K562 (cell line): ENCODE data around the gene TBC1D25. TPM values are rescaled to one million over a fixed set of nuclear protein-coding genes. Genes with fewer than 3 reads are reported as not detected.

Experiments used
- ATF1 ChIP-seq, 2 experiments: fragments of 450-650 bp in 1 of 2; IDR thresholded peaks; 2 replicates each; pipeline ENCODE4 v1.6.1; 2016; ENCODE audit warnings: missing compliant biosample characterization in 1 of 2, missing genetic modification characterization in 1 of 2
- CXXC5 ChIP-seq: fragments of 250-450 bp; sonication (Bioruptor Pico); IDR thresholded peaks from 2 replicates; pipeline ENCODE4 v1.8.0; 2022; ENCODE audit warnings: inconsistent platforms, mild to moderate bottlenecking, moderate library complexity
- GABPA ChIP-seq: fragments of 200-800 bp; sonication (Bioruptor generic); conservative IDR thresholded peaks from 2 replicates; pipeline ENCODE4 v1.6.1; 2016; ENCODE audit warnings: low read depth, missing genetic modification characterization, missing compliant biosample characterization
- JUND ChIP-seq, 2 experiments: IDR thresholded peaks; 2 replicates in 1 of 2; 3 replicates in 1 of 2; pipeline ENCODE4 v1.6.1; 2011; ENCODE audit warnings: borderline replicate concordance in 2 of 2, low read depth in 2 of 2, low read length in 2 of 2, improper control_type of control experiment in 1 of 2, missing biosample characterization in 1 of 2, missing genetic modification characterization in 1 of 2, missing genetic modification reagents in 1 of 2
- MYC ChIP-seq, 2 experiments: fragments of 250-450 bp in 1 of 2; sonication (Bioruptor Pico) in 1 of 2; IDR thresholded peaks; 2 replicates each; pipeline versions ENCODE4 v1.5.1 to v1.6.1; 2012 to 2021; ENCODE audit warnings: low read depth in 2 of 2, borderline replicate concordance in 1 of 2, improper control_type of control experiment in 1 of 2, low read length in 1 of 2, mild to moderate bottlenecking in 1 of 2, moderate library complexity in 1 of 2
- NFRKB ChIP-seq: fragments of 450-650 bp; IDR thresholded peaks from 2 replicates; pipeline ENCODE4 v1.6.1; 2016; ENCODE audit warnings: low read depth
- POLR2H ChIP-seq: IDR thresholded peaks from 2 replicates; pipeline ENCODE4 v1.6.1; 2016; ENCODE audit warnings: missing genetic modification characterization, low read depth, mild to moderate bottlenecking, control low read depth, missing compliant biosample characterization, moderate library complexity
- ZNF165 ChIP-seq: fragments of 250-450 bp; sonication (Bioruptor Pico); IDR thresholded peaks from 2 replicates; pipeline ENCODE4 v1.4.0; 2020; ENCODE audit warnings: borderline replicate concordance
- polyA plus RNA-seq, 8 experiments: library from polyadenylated mRNA; depleted of rRNA in 4 of 8; stranded (reverse) in 5 of 8; unstranded in 3 of 8; fragments of >200 nt; fragmentation: Nextera tagmentation in 2 of 8; fragmentation: Illumina TruSeq in 1 of 8; extraction: Ambion mirVana in 2 of 8; extraction: Trizol in 1 of 8; gene quantifications; 2 replicates each; pipeline versions ENCODE4 v1.2.1 to v1.2.3, GENCODE V29; 2011 to 2014; ENCODE audit warnings: inconsistent platforms in 1 of 8, missing spikeins in 1 of 8
- total RNA-seq, 7 experiments: library from RNA; depleted of rRNA in 6 of 7; stranded (reverse); fragments of >200 nt in 6 of 7; fragmentation: Illumina TruSeq in 2 of 7; extraction: Trizol in 2 of 7; gene quantifications; 2 replicates each; pipeline versions ENCODE4 v1.2.1 to v1.2.3, GENCODE V29; 2011 to 2021; ENCODE audit warnings: low replicate concordance in 1 of 7
- TF ChIP-seq, protein P1 (sequence below): fragments of 450-650 bp; IDR thresholded peaks from 2 replicates; pipeline ENCODE4 v1.6.1; 2014; ENCODE audit warnings: low read depth, mild to moderate bottlenecking, moderate library complexity, borderline replicate concordance
- TF ChIP-seq, protein P2 (sequence below): sonication (generic); formaldehyde crosslinking; IDR thresholded peaks from 2 replicates; pipeline ENCODE4 v1.9.0; 2022; ENCODE audit warnings: mild to moderate bottlenecking, missing genetic modification reagents
- TF ChIP-seq, protein P3 (sequence below), 2 experiments: IDR thresholded peaks; 2 replicates each; pipeline ENCODE4 v1.6.1; 2011; ENCODE audit warnings: borderline replicate concordance in 1 of 2, control low read depth in 1 of 2, low read depth in 1 of 2, low read length in 1 of 2, mild to moderate bottlenecking in 1 of 2, mixed read lengths in 1 of 2, moderate library complexity in 1 of 2; ENCODE audit not compliant: insufficient read depth in 1 of 2, insufficient read length in 1 of 2, poor library complexity in 1 of 2, severe bottlenecking in 1 of 2; ENCODE audit errors: extremely low read depth in 1 of 2

Gene TBC1D25
- total and polyA plus RNA-seq, 9 of the 15 experiments (the other 6 are each of a cell fraction or from before 2014, with no cell fraction given), result 0.62 to 10.6 (median 3.9) TPM

GRCh38 chrX:48589482-48590162 is 50.1 kb downstream of the TBC1D25 start (continued):
- TF ChIP-seq, protein P1, sequence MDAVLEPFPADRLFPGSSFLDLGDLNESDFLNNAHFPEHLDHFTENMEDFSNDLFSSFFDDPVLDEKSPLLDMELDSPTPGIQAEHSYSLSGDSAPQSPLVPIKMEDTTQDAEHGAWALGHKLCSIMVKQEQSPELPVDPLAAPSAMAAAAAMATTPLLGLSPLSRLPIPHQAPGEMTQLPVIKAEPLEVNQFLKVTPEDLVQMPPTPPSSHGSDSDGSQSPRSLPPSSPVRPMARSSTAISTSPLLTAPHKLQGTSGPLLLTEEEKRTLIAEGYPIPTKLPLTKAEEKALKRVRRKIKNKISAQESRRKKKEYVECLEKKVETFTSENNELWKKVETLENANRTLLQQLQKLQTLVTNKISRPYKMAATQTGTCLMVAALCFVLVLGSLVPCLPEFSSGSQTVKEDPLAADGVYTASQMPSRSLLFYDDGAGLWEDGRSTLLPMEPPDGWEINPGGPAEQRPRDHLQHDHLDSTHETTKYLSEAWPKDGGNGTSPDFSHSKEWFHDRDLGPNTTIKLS, result peak; percentile 54; the same call in 1 of the 2 replicates
- TF ChIP-seq JUND (IDR thresholded peaks at IDR 0.05; ENCODE audit: borderline replicate concordance, low read depth, low read length), result 0 out of 2 replicates have a peak, but pooled peaks have one; percentile 17
- peak; percentile 77; the same call in 2 of the 3 replicates for TF ChIP-seq JUND (tag; IDR thresholded peaks at IDR 0.05; ENCODE audit: borderline replicate concordance, low read depth, low read length)
- TF ChIP-seq POLR2H (tag), result peak; percentile 35; the same call in 1 of the 2 replicates
- no peak for TF ChIP-seq ATF1 (CRISPR knock-in tag; IDR thresholded peaks at IDR 0.05)
- 0 out of 2 replicates have a peak, but pooled peaks have one; percentile 13 for TF ChIP-seq ATF1 (tag; IDR thresholded peaks at IDR 0.05)
- TF ChIP-seq NFRKB, result peak; percentile 47; the same call in 1 of the 2 replicates
- TF ChIP-seq CXXC5 (CRISPR knock-in tag), result 0 out of 2 replicates have a peak, but pooled peaks have one; percentile 13
- TF ChIP-seq ZNF165 (CRISPR knock-in tag), result no peak
- TF ChIP-seq, protein P2, sequence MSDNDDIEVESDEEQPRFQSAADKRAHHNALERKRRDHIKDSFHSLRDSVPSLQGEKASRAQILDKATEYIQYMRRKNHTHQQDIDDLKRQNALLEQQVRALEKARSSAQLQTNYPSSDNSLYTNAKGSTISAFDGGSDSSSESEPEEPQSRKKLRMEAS (CRISPR knock-in tag), result no peak
- no peak for TF ChIP-seq GABPA (tag)
- peak; percentile 70 for TF ChIP-seq MYC (IDR thresholded peaks at IDR 0.05; ENCODE audit: low read depth, low read length)
- TF ChIP-seq MYC (CRISPR knock-in tag; IDR thresholded peaks at IDR 0.05; ENCODE audit: borderline replicate concordance, low read depth), result no peak
- TF ChIP-seq, protein P3, sequence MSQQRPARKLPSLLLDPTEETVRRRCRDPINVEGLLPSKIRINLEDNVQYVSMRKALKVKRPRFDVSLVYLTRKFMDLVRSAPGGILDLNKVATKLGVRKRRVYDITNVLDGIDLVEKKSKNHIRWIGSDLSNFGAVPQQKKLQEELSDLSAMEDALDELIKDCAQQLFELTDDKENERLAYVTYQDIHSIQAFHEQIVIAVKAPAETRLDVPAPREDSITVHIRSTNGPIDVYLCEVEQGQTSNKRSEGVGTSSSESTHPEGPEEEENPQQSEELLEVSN (IDR thresholded peaks at IDR 0.05; ENCODE audit: borderline replicate concordance in 1 of 2, extremely low read depth in 1 of 2, insufficient read depth in 1 of 2, insufficient read length in 1 of 2, low read depth in 1 of 2, low read length in 1 of 2, poor library complexity in 1 of 2, severe bottlenecking in 1 of 2), result peak in 1 of 2 experiments; percentile 16
